Upper lobe of left lung (tissue), 6 donors: ENCODE measurements around the gene SPTBN5. TPM values are rescaled to one million over a fixed set of nuclear protein-coding genes. Genes with fewer than 3 reads are reported as not detected.
A peak's percentile ranks its signal among the peaks of the same experiment; 100 is the strongest.

Source experiments
- ATAC-seq, 2 donors: fragments of 200-7000 bp; cut with Tn5 transposase; one replicate each; pipeline ENCODE4 v1.9.1; 2022; ENCODE audit warnings: mild to moderate bottlenecking in 2 of 2, moderate library complexity in 2 of 2; ENCODE audit not compliant: low FRiP score in 2 of 2
- DNase-seq, 2 donors: peaks; one replicate each; pipeline ENCODE4 v3.0.0-alpha.2; 2019 to 2020
- H3K27ac ChIP-seq, 4 donors: fragments of 200-600 bp; sonication (generic); one replicate each; pipeline ENCODE4 v1.5.1; 2016 to 2019
- H3K27me3 ChIP-seq, 4 donors: fragments of 200-600 bp; sonication (generic); one replicate each; pipeline ENCODE4 v1.5.1; 2017 to 2019
- H3K36me3 ChIP-seq, 4 donors: fragments of 200-600 bp; sonication (generic); one replicate each; pipeline ENCODE4 v1.5.1; 2016 to 2019
- H3K4me1 ChIP-seq, 4 donors: fragments of 200-600 bp; sonication (generic); one replicate each; pipeline ENCODE4 v1.5.1; 2018 to 2019
- H3K4me3 ChIP-seq, 4 donors: fragments of 200-600 bp; sonication (generic); one replicate each; pipeline ENCODE4 v1.5.1; 2017 to 2019; ENCODE audit warnings: mild to moderate bottlenecking in 2 of 4, moderate library complexity in 1 of 4
- H3K9me3 ChIP-seq, 4 donors: fragments of 200-600 bp; sonication (generic); one replicate each; pipeline ENCODE4 v1.5.1; 2018 to 2019
- CTCF ChIP-seq, 6 experiments: fragments of 450-650 bp in 4 of 6; fragments of 200-600 bp in 2 of 6; sonication (generic) in 2 of 6; IDR thresholded peaks; one replicate each; pipeline ENCODE4 v1.5.1; 2016 to 2019; ENCODE audit warnings: antibody characterized with exemption in 6 of 6
- EP300 ChIP-seq, 4 donors: sonication (generic); formaldehyde crosslinking; IDR thresholded peaks; one replicate each; pipeline ENCODE4 v1.5.1; 2017; ENCODE audit warnings: antibody characterized with exemption in 4 of 4, control low read depth in 2 of 4
- POLR2A ChIP-seq, 4 donors: fragments of 450-650 bp; IDR thresholded peaks; one replicate each; pipeline ENCODE4 v1.5.1; 2016 to 2017; ENCODE audit warnings: antibody characterized with exemption in 4 of 4, mild to moderate bottlenecking in 2 of 4
- POLR2AphosphoS5 ChIP-seq, 2 donors: sonication (generic); formaldehyde crosslinking; IDR thresholded peaks; one replicate each; pipeline ENCODE4 v1.5.1; 2017; ENCODE audit warnings: antibody characterized with exemption in 2 of 2
- WGBS, 2 donors: methylation state at CpG; one replicate each; pipeline ENCODE4 v1.1.5; 2017 to 2018; 5-methylcytosine and 5-hydroxymethylcytosine counted together
- total RNA-seq, 6 donors: library from RNA; depleted of rRNA in 4 of 6; stranded (reverse); fragments of >200 nt in 4 of 6; gene quantifications; one replicate each; pipeline versions ENCODE4 v1.1.0 to v1.2.1, GENCODE V29; 2016 to 2021
- donor health status: DM: no; HTN: no; CAD: no; lungs with moderate emphysema.
- donor health status: DM: no; HTN: yes; CAD: no; lungs with severe emphysema.

SPTBN5 gene
- total RNA-seq, 6 donors from 2014 or later, result 0.20 to 9.4 (median 2.0) TPM

- ATAC-seq (no peak), DNase-seq (peak in 1 of 2 donors; percentile 65)
- H3K9me3 ChIP-seq, result no peaks in the 10 kb centered on the region
- H3K4me1 ChIP-seq, result peaks cover 3 to 9% (median 6%) of the 10 kb centered on the region in 4 donors
- no peaks in the 10 kb centered on the region for H3K27me3 ChIP-seq
- no peak for TF ChIP-seq EP300 (IDR thresholded peaks at IDR 0.05)
- no peak overlapping the region for H3K27ac ChIP-seq
- H3K36me3 ChIP-seq, result peaks cover 0 to 54% (median 19%) of the 10 kb centered on the region in 4 donors
- WGBS, 2 donors, result 90 to 94% methylated on average over 35 to 36 of the region's 36 CpGs
- H3K4me3 ChIP-seq, result no peak overlapping the region
Measured at GRCh38 chr15:41900526-41901380, 6.9 kb upstream of the SPTBN5 start.

GRCh38 chr15:41899854-41900442, 6.1 kb upstream of the SPTBN5 start:
- H3K27ac ChIP-seq, result no peak overlapping the region
- no peaks in the 10 kb centered on the region for H3K9me3 ChIP-seq
- ATAC-seq, result no peak
- peaks cover 0 to 47% (median 19%) of the 10 kb centered on the region in 4 donors for H3K36me3 ChIP-seq
- H3K27me3 ChIP-seq, result no peaks in the 10 kb centered on the region
- DNase-seq, result no peak
- WGBS, 2 donors, result 78 to 80% methylated on average over 5 to 6 of the region's 6 CpGs
- no peak overlapping the region for H3K4me3 ChIP-seq
- H3K4me1 ChIP-seq, result peaks cover 10 to 14% (median 11%) of the 10 kb centered on the region in 4 donors
- TF ChIP-seq CTCF (IDR thresholded peaks at IDR 0.05) (no peak), EP300 (IDR thresholded peaks at IDR 0.05) (no peak), POLR2A (IDR thresholded peaks at IDR 0.05) (no peak), POLR2AphosphoS5 (IDR thresholded peaks at IDR 0.05) (no peak)

GRCh38 chr15:41897363-41897799, 3.5 kb upstream of the SPTBN5 start:
- no peaks in the 10 kb centered on the region for H3K27me3 ChIP-seq
- no peak for TF ChIP-seq POLR2AphosphoS5 (IDR thresholded peaks at IDR 0.05)
- TF ChIP-seq POLR2A (IDR thresholded peaks at IDR 0.05), result no peak
- no peak for TF ChIP-seq CTCF (IDR thresholded peaks at IDR 0.05)
- TF ChIP-seq EP300 (IDR thresholded peaks at IDR 0.05), result no peak
- no peak overlapping the region for H3K4me3 ChIP-seq
- peaks cover 0 to 41% (median 17%) of the 10 kb centered on the region in 4 donors for H3K36me3 ChIP-seq
- ATAC-seq, result no peak
- peak overlapping the region in 1 of 4 donors; percentile 20 for H3K27ac ChIP-seq
- no peak for DNase-seq
- H3K9me3 ChIP-seq, result no peaks in the 10 kb centered on the region
- WGBS, 2 donors, result 72 to 85% methylated on average over 8 of the region's 8 CpGs
- H3K4me1 ChIP-seq, result peaks cover 19 to 28% (median 23%) of the 10 kb centered on the region in 4 donors

- DNase-seq (no peak), ATAC-seq (no peak)
- no peak overlapping the region for H3K4me3 ChIP-seq
- no peaks in the 10 kb centered on the region for H3K27me3 ChIP-seq
- H3K36me3 ChIP-seq, result peaks cover 0 to 41% (median 16%) of the 10 kb centered on the region in 4 donors
- TF ChIP-seq POLR2A (IDR thresholded peaks at IDR 0.05) (no peak), CTCF (IDR thresholded peaks at IDR 0.05) (no peak)
- no peak overlapping the region for H3K27ac ChIP-seq
- WGBS, 2 donors, result 72 to 95% methylated on average over 4 to 6 of the region's 6 CpGs
- no peaks in the 10 kb centered on the region for H3K9me3 ChIP-seq
- H3K4me1 ChIP-seq, result peaks cover 19 to 28% (median 23%) of the 10 kb centered on the region in 4 donors
Measured at GRCh38 chr15:41896566-41896965, 2.7 kb upstream of the SPTBN5 start.

- Histone ChIP-seq H3K36me3 (peaks cover 0 to 37% (median 14%) of the 10 kb centered on the region in 4 donors), H3K9me3 (no peaks in the 10 kb centered on the region), H3K27ac (no peak overlapping the region), H3K27me3 (no peaks in the 10 kb centered on the region), H3K4me1 (peaks cover 19 to 28% (median 23%) of the 10 kb centered on the region in 4 donors), H3K4me3 (no peak overlapping the region)
- TF ChIP-seq POLR2A (IDR thresholded peaks at IDR 0.05) (no peak), POLR2AphosphoS5 (IDR thresholded peaks at IDR 0.05) (no peak)
- no peak for ATAC-seq
- DNase-seq, result no peak
- WGBS, 2 donors, result 95 to 96% methylated on average over 1 of the region's 1 CpG
Measured at GRCh38 chr15:41895957-41896356, 2.1 kb upstream of the SPTBN5 start.
